ENCODE measurements around the gene LDLRAD3.

The LDLRAD3 gene

GRCh38 chr11:35954205-35954604 lies 10.3 kb downstream of the LDLRAD3 start:
- TF ChIP-seq, protein P1, sequence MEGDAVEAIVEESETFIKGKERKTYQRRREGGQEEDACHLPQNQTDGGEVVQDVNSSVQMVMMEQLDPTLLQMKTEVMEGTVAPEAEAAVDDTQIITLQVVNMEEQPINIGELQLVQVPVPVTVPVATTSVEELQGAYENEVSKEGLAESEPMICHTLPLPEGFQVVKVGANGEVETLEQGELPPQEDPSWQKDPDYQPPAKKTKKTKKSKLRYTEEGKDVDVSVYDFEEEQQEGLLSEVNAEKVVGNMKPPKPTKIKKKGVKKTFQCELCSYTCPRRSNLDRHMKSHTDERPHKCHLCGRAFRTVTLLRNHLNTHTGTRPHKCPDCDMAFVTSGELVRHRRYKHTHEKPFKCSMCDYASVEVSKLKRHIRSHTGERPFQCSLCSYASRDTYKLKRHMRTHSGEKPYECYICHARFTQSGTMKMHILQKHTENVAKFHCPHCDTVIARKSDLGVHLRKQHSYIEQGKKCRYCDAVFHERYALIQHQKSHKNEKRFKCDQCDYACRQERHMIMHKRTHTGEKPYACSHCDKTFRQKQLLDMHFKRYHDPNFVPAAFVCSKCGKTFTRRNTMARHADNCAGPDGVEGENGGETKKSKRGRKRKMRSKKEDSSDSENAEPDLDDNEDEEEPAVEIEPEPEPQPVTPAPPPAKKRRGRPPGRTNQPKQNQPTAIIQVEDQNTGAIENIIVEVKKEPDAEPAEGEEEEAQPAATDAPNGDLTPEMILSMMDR (IDR thresholded peaks at IDR 0.05), result no peak
- no peak for TF ChIP-seq ZFX (IDR thresholded peaks at IDR 0.05; ENCODE audit: borderline replicate concordance)
- no peak overlapping the region for H3K27ac ChIP-seq

DNA sequence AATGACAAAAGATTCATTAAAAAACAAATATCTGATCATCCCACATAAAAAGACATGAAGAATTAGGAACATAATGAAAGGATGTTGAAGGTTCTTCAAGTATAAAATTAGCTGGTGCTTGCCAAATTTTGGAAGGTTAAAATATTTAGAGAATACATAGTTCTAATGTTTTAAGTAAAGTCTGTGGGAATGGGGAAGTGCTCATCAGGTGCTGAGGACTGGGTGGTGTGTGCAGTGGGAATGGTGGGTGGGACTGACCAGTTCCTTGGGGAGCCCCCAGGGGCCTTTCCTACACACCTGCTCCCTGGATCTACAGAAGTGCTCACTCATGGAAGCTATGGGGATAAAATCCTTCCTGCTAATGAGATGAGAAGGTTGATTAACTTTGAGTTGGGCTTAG lies 11.8 kb downstream of the LDLRAD3 start:
- no peak for TF ChIP-seq ZFX (IDR thresholded peaks at IDR 0.05; ENCODE audit: borderline replicate concordance)
- H3K27ac ChIP-seq, result no peak overlapping the region

DNA sequence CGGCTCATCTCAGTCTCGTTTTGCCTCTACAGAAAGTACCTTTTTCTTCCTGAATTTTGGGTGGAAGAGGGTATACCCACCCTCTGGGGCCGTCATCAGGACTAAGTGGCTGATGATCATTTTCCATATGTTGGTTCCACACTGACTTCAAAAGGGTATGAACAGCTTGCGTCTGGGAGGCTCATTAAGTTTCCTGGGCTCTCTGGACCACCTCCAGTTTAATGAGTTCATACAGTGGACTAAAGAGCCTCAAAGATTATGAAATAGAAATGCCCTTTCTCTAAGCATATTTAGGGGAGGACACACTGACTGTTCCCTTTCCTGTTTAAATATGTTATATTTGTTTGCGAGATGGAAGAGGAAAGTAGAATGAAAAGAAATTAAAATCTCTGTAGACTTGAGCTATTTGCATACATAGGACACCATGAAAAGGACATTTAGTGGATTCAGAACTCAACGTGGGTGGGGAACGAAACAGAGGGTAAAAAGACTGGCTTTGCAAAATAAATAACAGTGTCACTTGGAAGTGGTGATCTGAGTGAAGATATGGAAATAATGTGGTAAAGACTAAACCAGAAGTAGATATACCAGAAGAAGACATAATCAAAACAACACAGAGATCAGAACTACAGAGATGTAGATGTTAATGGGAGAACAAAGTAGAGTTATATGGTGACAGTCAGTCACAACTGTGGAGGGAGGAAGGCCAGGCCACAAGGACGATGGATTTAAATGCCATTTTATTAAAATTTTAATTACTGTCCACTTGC lies 18.7 kb downstream of the LDLRAD3 start:
- H3K27ac ChIP-seq, result no peak overlapping the region
- TF ChIP-seq ZFX (IDR thresholded peaks at IDR 0.05; ENCODE audit: borderline replicate concordance), result no peak

DNA sequence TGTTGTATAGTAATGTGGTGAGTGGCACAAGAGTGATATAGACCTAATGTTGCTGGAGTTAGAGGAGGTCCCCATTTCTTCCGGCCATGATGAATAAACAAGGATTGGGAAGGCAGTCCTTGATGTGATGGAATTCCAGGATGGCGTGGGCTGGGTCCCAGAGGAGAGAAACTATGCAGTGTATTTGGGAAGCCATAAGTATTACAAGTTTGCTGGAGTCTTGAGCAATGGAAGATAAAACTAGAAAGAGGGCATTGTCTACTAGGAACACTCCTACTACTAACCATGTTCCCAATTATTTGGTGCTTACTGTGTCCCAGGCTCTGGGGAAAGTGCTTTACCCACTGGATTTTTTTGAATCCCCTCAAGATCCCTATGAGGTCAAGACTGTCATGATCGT lies 20.0 kb downstream of the LDLRAD3 start:
- no peak overlapping the region for H3K27ac ChIP-seq
- TF ChIP-seq, protein P1 (IDR thresholded peaks at IDR 0.05), result no peak
- no peak for TF ChIP-seq ZFX (IDR thresholded peaks at IDR 0.05; ENCODE audit: borderline replicate concordance)

DNA sequence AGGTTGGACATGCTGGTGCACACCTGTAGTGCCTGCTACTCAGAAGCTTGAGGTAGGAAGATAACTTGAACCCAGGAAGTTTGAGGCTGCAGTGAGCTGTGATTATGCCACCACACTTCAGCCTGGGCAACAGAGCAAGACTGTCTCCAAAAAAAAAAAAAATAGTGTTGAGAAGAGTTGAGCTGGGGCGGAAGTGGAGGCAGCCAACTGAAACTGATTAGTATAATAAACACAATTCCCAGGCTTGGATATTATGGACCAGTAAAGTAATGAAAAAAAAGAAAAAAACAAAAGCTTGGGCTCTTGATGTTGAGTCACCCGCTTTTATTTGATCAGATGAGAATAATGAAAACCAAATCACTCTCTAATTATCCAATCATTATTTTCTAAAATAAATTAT lies 21.0 kb downstream of the LDLRAD3 start:
- H3K27ac ChIP-seq, result no peak overlapping the region
- no peak for TF ChIP-seq ZFX (IDR thresholded peaks at IDR 0.05; ENCODE audit: borderline replicate concordance)
- TF ChIP-seq, protein P1 (IDR thresholded peaks at IDR 0.05), result no peak

GRCh38 chr11:35967042-35967441 lies 23.2 kb downstream of the LDLRAD3 start:
- H3K27ac ChIP-seq, result no peak overlapping the region
- TF ChIP-seq, protein P1 (IDR thresholded peaks at IDR 0.05), result no peak
- TF ChIP-seq ZFX (IDR thresholded peaks at IDR 0.05; ENCODE audit: borderline replicate concordance), result no peak

GRCh38 chr11:35968386-35969088 lies 24.7 kb downstream of the LDLRAD3 start:
- H3K27ac ChIP-seq, result no peak overlapping the region
- TF ChIP-seq, protein P1 (IDR thresholded peaks at IDR 0.05), result no peak
- no peak for TF ChIP-seq ZFX (IDR thresholded peaks at IDR 0.05; ENCODE audit: borderline replicate concordance)

All from 22Rv1 (cell line).